ENCODE data around the gene ASIP. TPM values are rescaled to one million over a fixed set of nuclear protein-coding genes. Genes with fewer than 3 reads are reported as not detected.
"Not testable (repeated sequence)": the region's sequence is repeated elsewhere in the genome, so short reads cannot be mapped to it uniquely, and the experiment has no call there.

ASIP gene
- total RNA-seq, 1 donor from 2014 or later: not detected

- Histone ChIP-seq H3K4me3 (no peak overlapping the region), H3K27ac (no peak overlapping the region), H3K36me3 (no peaks in the 10 kb centered on the region), H3K9me3 (peaks cover 4% of the 10 kb centered on the region), H3K27me3 (no peaks in the 10 kb centered on the region), H3K4me1 (no peaks in the 10 kb centered on the region)
- intact Hi-C loops (cut with DNase I): no loop called here
- TF ChIP-seq CTCF (IDR thresholded peaks at IDR 0.05) (no peak), POLR2AphosphoS5 (IDR thresholded peaks at IDR 0.05; ENCODE audit: insufficient read depth in 1 of 2, low read depth in 1 of 2) (no peak), POLR2A (IDR thresholded peaks at IDR 0.05) (no peak)
- no peak for DNase-seq (ENCODE audit: extremely low spot score in 2 of 2)
Measured at GRCh38 chr20:34232494-34233087, 8.6 kb upstream of the ASIP start.

- no peak overlapping the region for H3K4me3 ChIP-seq
- intact Hi-C loops (cut with DNase I): no loop called here
- TF ChIP-seq POLR2A (IDR thresholded peaks at IDR 0.05): no peak
- no peak for TF ChIP-seq CTCF (IDR thresholded peaks at IDR 0.05)
- TF ChIP-seq POLR2AphosphoS5 (IDR thresholded peaks at IDR 0.05; ENCODE audit: insufficient read depth in 1 of 2, low read depth in 1 of 2): no peak
- H3K4me1 ChIP-seq: no peaks in the 10 kb centered on the region
- no peak for DNase-seq (ENCODE audit: extremely low spot score in 2 of 2)
- H3K27ac ChIP-seq: no peak overlapping the region
- no peaks in the 10 kb centered on the region for H3K27me3 ChIP-seq
- no peaks in the 10 kb centered on the region for H3K36me3 ChIP-seq
- peaks cover 4% of the 10 kb centered on the region for H3K9me3 ChIP-seq
Measured at GRCh38 chr20:34233687-34234086, 7.5 kb upstream of the ASIP start.

GRCh38 chr20:34235875-34236274, 5.3 kb upstream of the ASIP start:
- TF ChIP-seq CTCF (IDR thresholded peaks at IDR 0.05): no peak
- no peak for TF ChIP-seq POLR2AphosphoS5 (IDR thresholded peaks at IDR 0.05; ENCODE audit: insufficient read depth in 1 of 2, low read depth in 1 of 2)
- no peak for TF ChIP-seq POLR2A (IDR thresholded peaks at IDR 0.05)
- intact Hi-C loops (cut with DNase I): no loop called here
- no peak for DNase-seq (ENCODE audit: extremely low spot score in 2 of 2)

GRCh38 chr20:34237942-34238341, 3.3 kb upstream of the ASIP start:
- Histone ChIP-seq H3K4me1 (no peaks in the 10 kb centered on the region), H3K9me3 (peaks cover 4% of the 10 kb centered on the region), H3K4me3 (no peak overlapping the region), H3K27me3 (no peaks in the 10 kb centered on the region), H3K36me3 (no peaks in the 10 kb centered on the region), H3K27ac (no peak overlapping the region)
- intact Hi-C loops (cut with DNase I): no loop called here
- no peak for DNase-seq (ENCODE audit: extremely low spot score in 2 of 2)
- TF ChIP-seq POLR2AphosphoS5 (IDR thresholded peaks at IDR 0.05; ENCODE audit: insufficient read depth in 1 of 2, low read depth in 1 of 2) (no peak), CTCF (IDR thresholded peaks at IDR 0.05) (no peak), POLR2A (IDR thresholded peaks at IDR 0.05) (no peak)

More at GRCh38 chr20:34235875-34236274, 5.3 kb upstream of the ASIP start:
- peaks cover 4% of the 10 kb centered on the region for H3K9me3 ChIP-seq
- no peak overlapping the region for H3K4me3 ChIP-seq
- H3K36me3 ChIP-seq: no peaks in the 10 kb centered on the region
- H3K27me3 ChIP-seq: no peaks in the 10 kb centered on the region
- no peaks in the 10 kb centered on the region for H3K4me1 ChIP-seq
- H3K27ac ChIP-seq: no peak overlapping the region

- Histone ChIP-seq H3K9me3 (peaks cover 4% of the 10 kb centered on the region), H3K27me3 (no peaks in the 10 kb centered on the region), H3K4me3 (no peak overlapping the region), H3K36me3 (no peaks in the 10 kb centered on the region), H3K4me1 (no peaks in the 10 kb centered on the region), H3K27ac (no peak overlapping the region)
- DNase-seq (ENCODE audit: extremely low spot score in 2 of 2): no peak
- intact Hi-C loops (cut with DNase I): no loop called here
- TF ChIP-seq CTCF (IDR thresholded peaks at IDR 0.05) (no peak), POLR2AphosphoS5 (IDR thresholded peaks at IDR 0.05; ENCODE audit: insufficient read depth in 1 of 2, low read depth in 1 of 2) (no peak), POLR2A (IDR thresholded peaks at IDR 0.05) (no peak)
Measured at GRCh38 chr20:34240121-34240520, 1.1 kb upstream of the ASIP start.

- H3K9me3 ChIP-seq; DNase-seq (ENCODE audit: extremely low spot score in 2 of 2); H3K4me3 ChIP-seq; intact Hi-C loops (cut with DNase I); H3K27me3 ChIP-seq; H3K4me1 ChIP-seq; H3K36me3 ChIP-seq; H3K27ac ChIP-seq: not testable (repeated sequence)
Measured at GRCh38 chr20:34242015-34242414, 792 bp downstream of the ASIP start.
